Esophagus muscularis mucosa (tissue), 3 donors: ENCODE data around the gene ANKRD33B.

Source experiments
- POLR2AphosphoS5 ChIP-seq, 2 donors: sonication (generic); formaldehyde crosslinking; IDR thresholded peaks; one replicate each; pipeline ENCODE4 v1.6.1; 2017; ENCODE audit warnings: antibody characterized with exemption in 2 of 2
- TF ChIP-seq, protein P1 (sequence below), 3 experiments: fragments of 200-600 bp in 2 of 3; fragments of 450-650 bp in 1 of 3; sonication (generic) in 2 of 3; IDR thresholded peaks; one replicate each; pipeline ENCODE4 v1.5.1; 2017 to 2019; ENCODE audit warnings: antibody characterized with exemption in 3 of 3, mild to moderate bottlenecking in 2 of 3, moderate library complexity in 1 of 3

DNA sequence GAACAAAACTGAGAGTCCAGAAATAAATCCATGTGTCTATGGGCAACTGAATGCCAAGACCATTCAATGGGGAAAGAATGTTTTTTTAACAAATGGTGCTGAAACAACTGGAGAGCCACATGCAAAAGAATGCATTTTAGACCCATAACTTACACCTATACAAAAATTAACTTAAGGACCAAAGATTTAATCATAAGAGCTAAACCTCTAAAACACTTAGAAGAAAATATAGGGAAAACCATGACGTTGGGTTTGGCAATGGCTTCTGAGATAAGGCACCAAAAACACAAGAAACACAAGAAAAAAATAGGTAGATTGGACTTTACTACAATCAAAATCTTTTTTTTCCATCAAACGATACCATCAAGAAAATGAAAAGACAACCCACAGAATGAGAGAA is 48.4 kb upstream of the ANKRD33B start:
- TF ChIP-seq, protein P1, sequence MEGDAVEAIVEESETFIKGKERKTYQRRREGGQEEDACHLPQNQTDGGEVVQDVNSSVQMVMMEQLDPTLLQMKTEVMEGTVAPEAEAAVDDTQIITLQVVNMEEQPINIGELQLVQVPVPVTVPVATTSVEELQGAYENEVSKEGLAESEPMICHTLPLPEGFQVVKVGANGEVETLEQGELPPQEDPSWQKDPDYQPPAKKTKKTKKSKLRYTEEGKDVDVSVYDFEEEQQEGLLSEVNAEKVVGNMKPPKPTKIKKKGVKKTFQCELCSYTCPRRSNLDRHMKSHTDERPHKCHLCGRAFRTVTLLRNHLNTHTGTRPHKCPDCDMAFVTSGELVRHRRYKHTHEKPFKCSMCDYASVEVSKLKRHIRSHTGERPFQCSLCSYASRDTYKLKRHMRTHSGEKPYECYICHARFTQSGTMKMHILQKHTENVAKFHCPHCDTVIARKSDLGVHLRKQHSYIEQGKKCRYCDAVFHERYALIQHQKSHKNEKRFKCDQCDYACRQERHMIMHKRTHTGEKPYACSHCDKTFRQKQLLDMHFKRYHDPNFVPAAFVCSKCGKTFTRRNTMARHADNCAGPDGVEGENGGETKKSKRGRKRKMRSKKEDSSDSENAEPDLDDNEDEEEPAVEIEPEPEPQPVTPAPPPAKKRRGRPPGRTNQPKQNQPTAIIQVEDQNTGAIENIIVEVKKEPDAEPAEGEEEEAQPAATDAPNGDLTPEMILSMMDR (IDR thresholded peaks at IDR 0.05) = no peak
- no peak for TF ChIP-seq POLR2AphosphoS5 (IDR thresholded peaks at IDR 0.05)
